Activated CD4-positive, alpha-beta T cell treated with anti-CD3 and anti-CD28 coated beads, Interleukin-10, Interleukin-2, amounts not matched to agents 100 ng/mL and 50 ng/mL, durations not matched to agents 16 hours and 8 hours (primary cell): ENCODE measurements around the gene SRD5A1.

ENCODE experiments used
- DNase-seq: peaks from one replicate; pipeline ENCODE4 v3.0.0-alpha.2; 2020

Gene SRD5A1

DNA sequence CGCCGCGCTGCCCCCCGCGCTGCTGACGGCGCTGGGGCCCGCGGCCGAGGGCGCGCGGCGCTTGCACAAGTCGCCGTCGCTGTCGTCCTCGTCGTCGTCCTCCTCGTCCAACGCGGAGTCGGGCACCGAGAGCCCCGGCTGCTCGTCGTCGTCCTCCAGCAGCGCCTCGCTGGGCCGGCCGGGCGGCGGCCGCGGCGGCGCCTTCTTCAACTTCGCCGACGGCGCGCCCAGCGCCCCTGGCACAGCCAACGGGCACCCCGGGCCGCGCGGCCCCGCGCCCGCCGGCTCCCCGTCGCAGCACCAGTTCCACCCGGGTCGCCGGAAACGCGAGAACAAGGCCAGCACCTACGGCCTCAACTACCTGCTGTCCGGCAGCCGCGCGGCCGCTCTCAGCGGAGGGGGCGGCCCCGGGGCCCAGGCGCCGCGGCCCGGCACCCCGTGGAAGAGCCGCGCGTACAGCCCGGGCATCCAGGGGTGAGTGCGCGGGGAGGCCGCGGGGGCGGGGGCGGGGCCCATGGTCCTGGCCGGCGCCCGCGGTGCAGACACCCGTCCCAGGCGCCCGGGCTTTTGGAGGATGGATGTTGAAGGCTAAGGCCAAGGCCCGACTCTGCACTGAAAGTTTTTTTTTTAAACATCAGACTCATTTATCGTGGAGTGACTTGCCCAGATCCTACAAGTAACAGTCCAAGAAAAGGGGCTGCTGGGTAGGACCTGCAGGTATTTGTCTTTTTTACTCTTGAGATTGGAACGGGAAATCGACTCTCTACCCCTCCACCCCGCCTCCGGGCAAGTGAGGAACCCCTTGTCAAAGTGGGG is 81.2 kb downstream of the SRD5A1 start:
- peak; percentile 19 for DNase-seq

DNA sequence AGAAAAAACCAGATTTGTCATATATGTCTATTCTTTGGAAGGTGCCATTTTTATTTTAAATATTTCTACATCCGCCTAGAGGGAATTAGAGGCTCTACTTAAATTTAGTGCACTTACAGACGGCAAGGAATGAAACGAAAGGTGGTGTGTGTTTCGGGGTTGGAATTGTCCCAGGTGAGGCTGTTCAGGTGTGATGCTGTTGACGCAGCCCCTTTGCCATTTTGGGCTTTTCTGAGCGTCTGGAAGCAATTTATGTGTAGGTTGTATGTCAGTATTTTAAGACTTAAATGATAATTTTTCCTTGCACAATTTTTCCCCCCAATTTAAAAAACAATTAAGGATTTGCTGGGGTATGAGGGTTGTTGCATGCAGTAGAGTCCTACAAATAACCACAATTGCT is 82.0 kb downstream of the SRD5A1 start:
- no peak for DNase-seq

GRCh38 chr5:6715758-6716628 is 82.8 kb downstream of the SRD5A1 start:
- DNase-seq = peak; percentile 48

DNA sequence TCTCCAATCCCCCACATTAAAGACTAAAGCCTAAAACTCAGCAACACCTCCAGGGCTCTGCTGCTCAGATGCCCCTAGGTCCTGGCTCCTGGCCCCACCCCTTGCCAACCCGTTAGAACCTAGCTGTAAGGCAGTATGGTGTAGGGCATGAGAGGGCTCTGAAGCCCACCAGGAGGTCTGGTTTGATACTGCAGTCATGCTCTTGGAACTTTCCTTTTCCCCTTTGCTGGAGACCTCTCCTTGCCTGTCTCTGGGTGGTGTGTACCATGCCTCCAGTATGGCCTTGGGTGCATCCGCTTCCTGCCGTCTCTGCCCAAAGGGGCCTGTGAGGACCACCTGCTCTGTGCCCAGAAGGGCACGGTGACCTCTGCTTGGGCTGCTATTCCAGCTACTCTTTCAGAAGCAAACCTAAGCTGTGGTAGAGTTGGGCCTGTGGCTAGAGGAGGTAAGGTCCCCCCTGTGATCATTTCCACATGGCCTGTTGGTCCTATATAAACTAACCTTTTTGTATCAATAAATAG is 83.4 kb downstream of the SRD5A1 start:
- no peak for DNase-seq

- no peak for DNase-seq
Observed at GRCh38 chr5:6717247-6717646, 84.0 kb downstream of the SRD5A1 start.

DNA sequence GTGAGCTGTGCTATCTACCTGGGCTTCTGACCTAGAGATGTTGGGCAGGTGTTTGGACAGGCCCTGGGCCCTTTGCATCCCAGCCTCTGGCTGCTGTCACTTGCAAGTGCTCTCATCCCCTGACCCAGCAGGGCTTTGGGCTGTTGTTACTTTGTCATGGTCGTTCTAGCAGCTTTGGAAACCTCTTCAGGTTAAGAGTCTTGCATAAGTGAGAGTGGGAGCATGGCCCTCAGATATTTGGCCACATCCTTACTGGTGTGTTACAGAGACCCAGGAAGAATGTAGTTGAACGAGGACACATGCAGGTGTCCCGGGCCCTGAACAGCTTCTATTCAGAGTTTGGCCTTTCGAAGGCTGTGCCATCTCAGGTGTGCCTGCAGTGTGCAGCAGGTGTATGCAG is 84.4 kb downstream of the SRD5A1 start:
- DNase-seq = no peak

- DNase-seq = no peak
Observed at GRCh38 chr5:6718161-6718681, 85.0 kb downstream of the SRD5A1 start.

DNA sequence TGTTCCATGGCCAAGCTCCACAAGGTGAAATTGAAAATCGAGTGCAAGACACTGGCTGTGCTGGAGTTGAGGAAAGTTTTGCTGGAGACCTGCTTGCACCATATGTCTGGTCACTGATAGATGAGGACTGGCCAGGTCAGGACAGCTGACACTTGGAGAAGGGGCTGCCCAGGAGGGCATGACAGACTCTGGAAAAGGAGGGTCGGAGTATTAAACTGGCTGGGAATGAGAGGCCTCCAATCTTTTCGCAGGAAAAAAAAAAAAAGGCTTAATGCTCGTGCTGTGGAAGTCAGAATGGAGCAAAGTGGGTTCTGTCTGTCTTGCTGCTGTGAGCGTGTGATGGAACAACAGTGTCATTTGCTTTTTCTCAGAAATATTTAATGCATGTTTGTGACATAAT is 85.5 kb downstream of the SRD5A1 start:
- DNase-seq = no peak

DNA sequence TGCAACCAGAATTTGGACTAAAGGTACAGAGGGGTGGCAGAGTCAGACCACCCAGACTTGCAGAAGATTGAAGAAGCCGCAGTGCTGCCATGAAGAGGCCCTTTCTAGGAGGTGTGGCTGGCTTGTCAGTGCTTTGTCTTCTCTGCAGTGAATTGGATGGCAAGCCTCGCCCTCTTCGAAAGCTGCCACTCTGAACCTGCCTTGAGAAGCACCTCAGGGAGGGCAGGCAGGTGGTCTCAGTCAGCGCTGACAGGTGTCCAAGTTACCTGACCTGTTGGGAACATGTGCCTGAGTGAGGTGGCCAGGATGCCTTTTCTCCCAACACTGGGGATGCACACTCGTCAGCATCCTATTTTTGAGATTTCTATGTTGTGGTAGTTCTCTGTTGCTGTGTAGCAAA is 86.2 kb downstream of the SRD5A1 start:
- no peak for DNase-seq

DNA sequence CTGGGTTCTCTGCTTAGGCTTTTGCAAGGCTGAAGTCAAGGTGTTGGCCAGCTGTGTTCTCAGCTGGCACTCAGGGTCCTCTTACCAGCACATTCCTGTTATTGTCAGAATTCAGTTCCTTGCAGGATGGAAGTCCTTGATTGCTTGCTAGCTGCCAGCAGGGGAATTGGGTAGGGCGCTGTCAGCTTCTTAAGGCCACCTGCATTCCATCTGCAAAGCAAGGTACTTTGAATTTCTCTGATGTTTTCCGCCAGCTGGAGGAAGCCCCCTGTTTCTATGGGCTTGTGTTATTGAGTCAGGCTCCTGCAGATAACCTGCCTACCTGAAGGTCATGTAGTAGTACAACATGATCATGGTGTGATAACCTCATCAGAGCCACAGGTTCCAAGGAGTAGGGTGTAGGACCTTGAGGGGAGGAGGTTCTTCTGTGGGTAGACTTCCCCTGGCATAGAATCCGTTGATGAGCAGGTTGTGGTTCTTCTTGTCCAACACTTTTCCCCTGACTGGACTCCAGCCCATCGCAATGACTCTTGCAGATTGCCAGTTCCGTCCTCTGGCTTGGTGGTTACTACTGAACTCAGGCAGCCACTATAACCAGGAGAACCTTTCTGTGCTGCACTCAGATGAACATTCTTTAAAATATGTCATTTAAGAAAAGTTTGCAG is 86.8 kb downstream of the SRD5A1 start:
- DNase-seq = no peak

- DNase-seq = no peak
Observed at GRCh38 chr5:6720561-6720921, 87.3 kb downstream of the SRD5A1 start.

GRCh38 chr5:6721442-6721841 is 88.2 kb downstream of the SRD5A1 start:
- no peak for DNase-seq

GRCh38 chr5:6722015-6722414 is 88.8 kb downstream of the SRD5A1 start:
- no peak for DNase-seq

DNA sequence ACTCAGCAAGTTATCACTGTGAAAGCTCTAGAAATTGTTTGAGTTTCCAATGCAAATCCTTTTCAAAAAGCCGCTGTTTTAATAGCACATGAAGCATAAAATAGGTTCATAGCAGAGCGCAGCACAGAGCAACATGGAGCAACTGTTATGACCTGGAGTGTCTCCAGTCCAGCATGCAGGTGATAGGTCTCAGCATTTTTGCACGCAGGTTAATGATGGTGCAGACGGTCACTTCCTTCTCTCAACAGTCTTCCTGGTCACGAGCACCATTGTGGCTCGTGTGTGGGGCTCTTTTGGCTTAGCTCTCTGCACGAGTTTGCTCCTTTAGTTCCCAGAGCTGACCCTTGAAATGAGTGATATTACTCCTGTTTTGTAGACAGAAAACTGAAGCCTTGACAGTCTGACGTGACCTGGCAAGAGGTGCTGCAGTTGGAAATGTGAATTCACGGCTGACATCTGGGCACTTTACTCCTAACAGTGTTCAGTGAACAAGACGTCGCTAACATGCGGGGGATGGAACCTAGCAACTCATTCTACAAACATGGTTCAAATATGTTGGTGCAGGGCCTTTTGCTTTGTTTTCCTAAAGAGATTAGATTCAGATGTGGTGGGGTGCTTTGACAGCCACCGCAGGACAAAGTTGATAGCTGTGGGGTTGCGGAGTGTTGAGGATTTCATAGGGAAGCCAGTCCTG is 90.0 kb downstream of the SRD5A1 start:
- no peak for DNase-seq

DNA sequence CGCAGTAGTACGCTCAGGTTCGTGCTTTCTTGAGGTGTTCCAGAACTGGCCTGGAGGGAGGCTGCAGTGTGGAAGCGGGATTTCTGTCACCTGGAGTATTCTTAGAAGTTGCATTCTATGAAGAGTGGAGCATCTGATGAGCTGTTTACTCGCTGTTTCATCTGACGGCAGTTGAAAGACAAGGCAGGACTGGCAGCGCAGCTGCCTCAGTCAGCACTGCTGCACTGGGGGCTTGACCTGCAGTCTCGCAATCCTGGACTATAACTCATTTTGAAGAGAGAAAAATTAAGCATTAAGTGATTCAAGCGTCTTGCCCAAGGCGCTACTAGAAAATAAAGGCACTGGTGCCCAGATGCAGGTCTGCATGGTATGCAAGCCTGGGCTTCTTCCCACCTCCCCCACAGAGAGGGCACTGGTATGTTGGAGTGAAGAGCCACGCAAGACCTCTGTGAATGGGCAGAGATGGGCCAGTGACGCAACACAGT is 90.6 kb downstream of the SRD5A1 start:
- no peak for DNase-seq
